IMR-90 (cell line): Measurements from ENCODE around the gene HELZ.

ENCODE experiments used
- CTCF ChIP-seq: conservative IDR thresholded peaks from 2 replicates; pipeline ENCODE4 v1.5.1; 2012; ENCODE audit warnings: mild to moderate bottlenecking, low read depth, low read length, improper control_type of control experiment
- NFE2L2 ChIP-seq: fragments of 150-350 bp; IDR thresholded peaks from 2 replicates; pipeline ENCODE4 v1.6.1; 2016; ENCODE audit warnings: low read depth, mild to moderate bottlenecking, low read length
- POLR2A ChIP-seq: IDR thresholded peaks from 2 replicates; pipeline ENCODE4 v1.6.1; 2012; ENCODE audit warnings: mild to moderate bottlenecking, low read depth, low read length
- RAD21 ChIP-seq: IDR thresholded peaks from 2 replicates; pipeline ENCODE4 v1.6.1; 2012; ENCODE audit warnings: low read length, improper control_type of control experiment
- USF2 ChIP-seq: fragments of 150-350 bp; IDR thresholded peaks from 2 replicates; pipeline ENCODE4 v1.6.1; 2017; ENCODE audit warnings: mild to moderate bottlenecking, antibody characterized with exemption, low read length, low read depth

GRCh38 chr17:67032382-67032781 lies 212.6 kb downstream of the HELZ start:
- TF ChIP-seq CTCF = no peak
- TF ChIP-seq RAD21 = no peak
- no peak for TF ChIP-seq NFE2L2
- TF ChIP-seq POLR2A = no peak
- TF ChIP-seq USF2 = no peak
